ENCODE results near the gene SERPINI1.

SERPINI1 gene

GRCh38 chr3:167739190-167739810, 3.8 kb downstream of the SERPINI1 start:
- Mint-ChIP-seq H3K9me3 (no peaks in the 10 kb centered on the region), H3K4me1 (ENCODE audit: low read depth in 2 of 2) (peaks cover 6 to 11% of the 10 kb centered on the region in 2 donors), H3K27me3 (no peaks in the 10 kb centered on the region), H3K27ac (no peak overlapping the region), H3K4me3 (no peak overlapping the region), H3K36me3 (ENCODE audit: insufficient read depth) (no peaks in the 10 kb centered on the region)
- DNase-seq: no peak
- no peak for ATAC-seq (replicated peaks)

DNA sequence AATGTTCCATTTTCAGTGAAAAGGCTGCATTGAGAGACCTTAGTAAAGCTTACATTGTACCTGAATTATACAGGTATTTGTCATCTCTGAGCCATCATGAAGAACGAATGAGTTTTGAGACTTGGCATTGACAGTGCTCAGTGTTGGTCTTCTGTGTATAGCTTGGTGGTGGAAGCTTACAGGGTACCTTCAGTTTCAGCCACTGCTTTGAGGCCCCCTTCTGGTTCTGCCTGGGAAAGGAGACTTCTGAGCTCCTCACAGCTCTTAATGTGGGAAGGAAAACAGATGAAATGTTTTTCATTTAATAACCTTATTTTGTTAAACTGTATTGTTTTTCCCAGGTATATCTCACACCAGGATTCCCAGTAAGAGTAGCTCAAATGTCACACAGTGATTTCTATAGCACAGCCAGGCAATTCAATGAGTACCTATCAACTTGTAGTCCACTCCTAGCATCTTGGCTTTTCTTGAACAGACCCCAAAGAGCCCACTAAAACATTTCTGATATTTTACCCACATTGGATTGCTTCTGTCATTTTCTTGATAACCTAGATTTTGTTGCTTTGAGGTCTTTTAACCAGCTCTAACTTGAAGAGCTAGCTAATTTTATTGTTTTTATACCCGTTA, 5.6 kb downstream of the SERPINI1 start:
- peak in 2 of 3 experiments; percentile 2 to 9 for DNase-seq
- Mint-ChIP-seq H3K4me1 (ENCODE audit: low read depth in 2 of 2) (peaks cover 6 to 11% of the 10 kb centered on the region in 2 donors), H3K36me3 (ENCODE audit: insufficient read depth) (no peaks in the 10 kb centered on the region), H3K4me3 (no peak overlapping the region), H3K9me3 (no peaks in the 10 kb centered on the region), H3K27me3 (no peaks in the 10 kb centered on the region), H3K27ac (no peak overlapping the region)
- ATAC-seq (replicated peaks): peak; percentile 61

DNA sequence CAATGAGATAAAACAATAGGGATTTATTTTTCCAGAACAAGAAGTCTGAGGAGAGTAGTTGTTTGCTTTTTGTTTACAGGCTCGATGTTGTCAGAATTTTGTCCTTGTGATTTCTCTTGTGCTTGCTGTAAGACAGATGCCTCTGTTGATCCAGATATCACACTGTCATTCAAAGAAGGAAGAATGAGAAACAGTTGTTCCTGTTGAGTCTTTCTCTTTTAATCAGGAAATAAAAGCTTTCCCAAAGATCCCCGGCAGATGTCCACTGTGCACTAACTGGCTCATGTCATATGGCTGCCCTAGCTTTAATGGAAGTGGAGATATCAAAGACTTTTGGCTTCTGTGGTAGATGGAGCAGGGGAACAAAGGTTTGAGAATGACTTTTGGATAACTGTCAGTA, 6.8 kb downstream of the SERPINI1 start:
- Mint-ChIP-seq H3K36me3 (ENCODE audit: insufficient read depth) (no peaks in the 10 kb centered on the region), H3K4me1 (ENCODE audit: low read depth in 2 of 2) (peaks cover 3 to 6% of the 10 kb centered on the region in 2 donors), H3K9me3 (no peaks in the 10 kb centered on the region), H3K27ac (no peak overlapping the region), H3K27me3 (no peaks in the 10 kb centered on the region), H3K4me3 (no peak overlapping the region)
- no peak for ATAC-seq (replicated peaks)
- DNase-seq: no peak

DNA sequence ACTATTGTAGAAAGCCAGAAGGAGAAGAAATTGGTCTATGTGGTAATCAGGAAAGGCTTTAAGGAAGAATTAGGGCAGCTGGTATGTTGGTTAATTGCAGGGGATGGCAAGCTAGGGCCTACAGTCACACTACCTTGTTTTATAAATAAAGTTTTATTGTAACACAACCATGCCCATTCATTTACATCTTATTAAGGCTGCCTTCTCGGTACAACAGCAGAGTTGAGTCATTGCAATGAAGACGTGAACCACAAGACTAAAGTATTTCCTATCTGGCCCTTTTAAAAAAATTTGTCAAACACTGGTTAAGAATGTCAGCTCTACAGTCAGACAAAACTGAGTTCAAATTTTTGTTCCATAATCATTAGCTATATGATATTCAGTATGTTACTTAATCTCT, 8.3 kb downstream of the SERPINI1 start:
- H3K4me3 Mint-ChIP-seq: no peak overlapping the region
- no peak overlapping the region for H3K27ac Mint-ChIP-seq
- ATAC-seq (replicated peaks) (no peak), DNase-seq (no peak)
- peaks cover 0 to 2% of the 10 kb centered on the region in 2 donors for H3K4me1 Mint-ChIP-seq (ENCODE audit: low read depth in 2 of 2)
- H3K27me3 Mint-ChIP-seq: no peaks in the 10 kb centered on the region
- H3K9me3 Mint-ChIP-seq: no peaks in the 10 kb centered on the region
- H3K36me3 Mint-ChIP-seq (ENCODE audit: insufficient read depth): peaks cover 2% of the 10 kb centered on the region

DNA sequence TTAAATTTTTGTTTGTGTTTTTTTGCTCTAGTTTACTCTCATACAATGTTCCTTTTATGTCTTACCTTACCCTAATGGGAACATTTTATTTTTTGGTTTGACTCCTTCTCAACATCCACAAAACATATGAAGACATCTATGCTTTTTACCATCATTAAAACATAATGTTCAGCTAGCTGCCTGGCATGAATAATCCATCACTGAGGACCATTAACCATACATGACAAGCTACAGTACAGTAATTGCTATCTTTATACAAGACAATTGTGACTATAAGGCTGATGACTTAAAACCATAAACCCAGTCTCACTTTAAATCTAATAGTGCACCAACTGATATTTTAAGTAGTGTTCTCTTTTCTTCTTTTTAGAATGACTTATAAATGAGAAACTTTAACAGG, 13.7 kb downstream of the SERPINI1 start:
- DNase-seq: no peak
- Mint-ChIP-seq H3K27me3 (no peaks in the 10 kb centered on the region), H3K36me3 (ENCODE audit: insufficient read depth) (peaks cover 2% of the 10 kb centered on the region), H3K4me1 (ENCODE audit: low read depth in 2 of 2) (peaks cover 2 to 14% of the 10 kb centered on the region in 2 donors), H3K27ac (no peak overlapping the region), H3K4me3 (no peak overlapping the region), H3K9me3 (no peaks in the 10 kb centered on the region)
- ATAC-seq (replicated peaks): no peak

DNA sequence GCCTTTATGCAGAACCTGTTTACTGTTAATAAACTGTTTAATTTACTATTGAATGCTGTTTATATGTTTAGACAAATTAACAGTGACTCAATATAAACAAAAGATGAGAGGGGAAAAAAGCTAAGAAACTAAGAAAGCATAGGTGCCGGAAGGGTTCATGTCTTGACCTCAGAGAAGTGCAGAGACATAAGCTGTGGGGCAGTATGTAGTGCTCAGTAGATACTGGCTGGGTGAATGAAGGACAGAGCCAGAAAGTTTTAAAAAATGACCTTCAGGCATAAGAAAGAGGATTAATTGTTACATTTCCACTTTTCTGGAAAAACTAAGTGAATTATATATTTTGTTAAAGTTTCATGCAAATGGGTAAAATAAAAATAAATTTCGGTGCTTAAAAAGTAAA, 14.2 kb downstream of the SERPINI1 start:
- DNase-seq (no peak), ATAC-seq (replicated peaks) (no peak)
- Mint-ChIP-seq H3K4me3 (no peak overlapping the region), H3K9me3 (no peaks in the 10 kb centered on the region), H3K4me1 (ENCODE audit: low read depth in 2 of 2) (peaks cover 2 to 14% of the 10 kb centered on the region in 2 donors), H3K36me3 (ENCODE audit: insufficient read depth) (peaks cover 2% of the 10 kb centered on the region), H3K27me3 (no peaks in the 10 kb centered on the region), H3K27ac (no peak overlapping the region)

GRCh38 chr3:167750272-167750971, 14.9 kb downstream of the SERPINI1 start:
- Mint-ChIP-seq H3K9me3 (no peaks in the 10 kb centered on the region), H3K27me3 (no peaks in the 10 kb centered on the region), H3K36me3 (ENCODE audit: insufficient read depth) (peaks cover 2% of the 10 kb centered on the region), H3K27ac (no peak overlapping the region), H3K4me1 (ENCODE audit: low read depth in 2 of 2) (peaks cover 2 to 14% of the 10 kb centered on the region in 2 donors), H3K4me3 (peak overlapping the region in 1 of 2 donors; percentile 7)
- DNase-seq (peak in 1 of 3 experiments; percentile 2), ATAC-seq (replicated peaks) (peak; percentile 99)

DNA sequence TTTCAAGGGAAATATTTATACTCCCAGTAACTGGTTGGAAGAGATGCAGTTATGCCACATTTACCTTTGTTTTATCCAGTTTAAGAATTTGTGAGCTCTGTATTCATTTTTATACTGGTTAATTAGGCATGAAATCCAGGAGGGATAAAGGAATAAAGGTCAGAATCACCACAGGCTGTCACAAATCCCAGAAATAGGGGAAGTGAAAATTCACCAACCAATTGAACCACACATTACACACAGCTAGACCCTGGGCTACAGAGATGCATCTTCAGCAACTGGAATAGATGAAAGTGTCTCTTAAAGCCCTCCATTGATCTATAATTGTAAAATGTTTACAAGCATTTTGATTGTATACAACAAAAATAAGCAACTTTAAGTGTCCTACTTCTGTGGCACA, 18.5 kb downstream of the SERPINI1 start:
- no peaks in the 10 kb centered on the region for H3K9me3 Mint-ChIP-seq
- H3K36me3 Mint-ChIP-seq (ENCODE audit: insufficient read depth): no peaks in the 10 kb centered on the region
- H3K4me1 Mint-ChIP-seq (ENCODE audit: low read depth in 2 of 2): peaks cover 0 to 14% of the 10 kb centered on the region in 2 donors
- H3K4me3 Mint-ChIP-seq: no peak overlapping the region
- ATAC-seq (replicated peaks) (no peak), DNase-seq (no peak)
- no peaks in the 10 kb centered on the region for H3K27me3 Mint-ChIP-seq
- H3K27ac Mint-ChIP-seq: no peak overlapping the region

DNA sequence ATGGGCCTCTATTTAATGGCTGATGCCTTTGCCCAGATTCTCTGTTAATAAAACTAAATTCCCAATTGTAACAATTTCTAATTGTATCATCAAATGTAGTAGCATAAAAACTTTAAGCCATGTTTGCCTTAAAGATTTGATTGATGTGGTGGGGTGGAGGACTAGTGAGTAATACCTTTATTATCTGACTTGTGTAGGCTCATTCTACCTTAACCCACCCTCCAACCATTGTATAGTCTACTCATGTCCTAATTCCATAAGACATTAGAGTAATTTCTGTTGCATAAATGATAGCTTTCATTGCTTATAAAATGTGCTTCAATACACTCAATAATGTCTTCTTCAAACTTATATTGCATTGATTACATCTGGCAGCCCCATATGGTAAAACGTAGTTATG, 25.8 kb downstream of the SERPINI1 start:
- Mint-ChIP-seq H3K4me1 (ENCODE audit: low read depth in 2 of 2) (no peaks in the 10 kb centered on the region), H3K27me3 (no peaks in the 10 kb centered on the region), H3K4me3 (no peak overlapping the region), H3K27ac (no peak overlapping the region), H3K9me3 (peaks cover 0 to 1% of the 10 kb centered on the region in 2 donors), H3K36me3 (ENCODE audit: insufficient read depth) (no peaks in the 10 kb centered on the region)
- DNase-seq (no peak), ATAC-seq (replicated peaks) (no peak)

GRCh38 chr3:167762296-167762695, 26.8 kb downstream of the SERPINI1 start:
- Mint-ChIP-seq H3K4me1 (ENCODE audit: low read depth in 2 of 2) (no peaks in the 10 kb centered on the region), H3K4me3 (no peak overlapping the region), H3K9me3 (peaks cover 0 to 1% of the 10 kb centered on the region in 2 donors), H3K27ac (no peak overlapping the region), H3K27me3 (no peaks in the 10 kb centered on the region), H3K36me3 (ENCODE audit: insufficient read depth) (no peaks in the 10 kb centered on the region)
- DNase-seq: no peak
- no peak for ATAC-seq (replicated peaks)

DNA sequence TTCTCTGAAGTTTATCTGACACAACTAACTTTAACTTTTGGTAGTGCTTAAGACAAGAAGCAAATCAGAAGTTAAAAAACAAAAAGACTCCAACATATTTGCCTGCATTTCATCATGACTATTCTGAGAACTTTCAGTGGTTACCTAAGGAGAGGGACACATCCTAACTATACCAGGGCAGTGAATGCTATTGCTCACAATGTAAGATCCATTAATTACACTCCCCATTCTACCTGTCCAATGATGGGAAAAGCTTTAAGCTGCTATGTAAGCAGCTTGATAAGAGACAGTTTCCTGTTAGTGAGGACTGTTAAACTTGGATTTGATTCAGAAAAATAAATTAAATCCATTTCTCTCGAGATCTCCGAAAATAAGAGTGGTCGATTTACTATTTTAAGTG, 37.5 kb downstream of the SERPINI1 start:
- Mint-ChIP-seq H3K36me3 (ENCODE audit: insufficient read depth) (no peaks in the 10 kb centered on the region), H3K27me3 (no peaks in the 10 kb centered on the region), H3K27ac (peak overlapping the region in 1 of 2 donors; percentile 11), H3K4me1 (ENCODE audit: low read depth in 2 of 2) (peaks cover 0 to 4% of the 10 kb centered on the region in 2 donors), H3K4me3 (no peak overlapping the region), H3K9me3 (peaks cover 0 to 2% of the 10 kb centered on the region in 2 donors)
- DNase-seq: no peak
- no peak for ATAC-seq (replicated peaks)

- peak overlapping the region in 1 of 2 donors; percentile 11 for H3K27ac Mint-ChIP-seq
- no peaks in the 10 kb centered on the region for H3K27me3 Mint-ChIP-seq
- no peak for ATAC-seq (replicated peaks)
- no peak overlapping the region for H3K4me3 Mint-ChIP-seq
- H3K4me1 Mint-ChIP-seq (ENCODE audit: low read depth in 2 of 2): peaks cover 0 to 4% of the 10 kb centered on the region in 2 donors
- peaks cover 0 to 6% of the 10 kb centered on the region in 2 donors for H3K9me3 Mint-ChIP-seq
- no peak for DNase-seq
- H3K36me3 Mint-ChIP-seq (ENCODE audit: insufficient read depth): no peaks in the 10 kb centered on the region
Measured at GRCh38 chr3:167773584-167773983, 38.1 kb downstream of the SERPINI1 start.

DNA sequence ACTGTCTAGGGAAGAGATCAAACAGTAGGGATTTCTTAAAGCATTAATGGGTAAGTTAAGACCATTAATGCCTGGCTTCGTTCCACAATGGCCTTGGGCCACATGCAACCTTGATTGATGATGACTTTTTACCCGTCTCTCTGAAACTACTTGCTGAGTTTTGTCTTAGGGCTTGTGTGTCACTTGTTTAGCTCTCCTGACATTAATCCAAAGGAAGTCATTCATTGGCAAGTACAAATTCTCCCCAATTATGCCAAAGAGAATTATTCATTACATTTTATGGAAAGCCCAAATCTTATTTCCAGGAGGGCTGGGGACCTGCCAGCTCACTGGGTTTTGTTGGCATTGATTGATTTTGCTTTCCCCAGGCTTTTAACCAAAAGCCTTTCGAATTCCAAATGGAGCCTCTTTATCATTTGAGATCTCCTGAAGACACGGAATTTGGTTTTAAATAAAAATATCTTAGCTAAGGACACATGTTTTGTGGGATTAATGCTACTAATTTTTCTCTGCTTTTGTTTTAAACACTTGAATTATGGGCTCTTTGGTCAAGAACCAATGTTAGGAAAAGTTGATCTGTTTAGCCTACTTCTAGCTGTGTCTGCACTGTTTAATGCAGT, 40.7 kb downstream of the SERPINI1 start:
- Mint-ChIP-seq H3K27me3 (no peaks in the 10 kb centered on the region), H3K4me3 (no peak overlapping the region), H3K36me3 (ENCODE audit: insufficient read depth) (no peaks in the 10 kb centered on the region), H3K27ac (no peak overlapping the region), H3K9me3 (peaks cover 0 to 6% of the 10 kb centered on the region in 2 donors), H3K4me1 (ENCODE audit: low read depth in 2 of 2) (peaks cover 0 to 4% of the 10 kb centered on the region in 2 donors)
- DNase-seq (no peak), ATAC-seq (replicated peaks) (no peak)

Data from effector memory CD8-positive, alpha-beta T cell (primary cell).